Subcutaneous abdominal adipose tissue (tissue), 5 donors: Measurements from ENCODE around the gene BARX1.

Experiments used
- H3K27ac ChIP-seq: one replicate; pipeline ENCODE4 v1.7.0; 2013; ENCODE audit warnings: low read depth, mild to moderate bottlenecking, inconsistent platforms, low read length, moderate library complexity
- H3K27me3 ChIP-seq, 5 donors: one replicate each; pipeline ENCODE4 v1.7.0; 2013; ENCODE audit warnings: low read length in 5 of 5, inconsistent platforms in 1 of 5; ENCODE audit not compliant: control insufficient read depth in 5 of 5, insufficient read depth in 4 of 5
- H3K36me3 ChIP-seq, 5 donors: one replicate each; pipeline ENCODE4 v1.7.0; 2013; ENCODE audit warnings: low read length in 5 of 5; ENCODE audit not compliant: control insufficient read depth in 5 of 5, insufficient read depth in 5 of 5
- H3K4me1 ChIP-seq, 5 donors: one replicate each; pipeline ENCODE4 v1.7.0; 2013; ENCODE audit warnings: low read length in 5 of 5, mild to moderate bottlenecking in 3 of 5, moderate library complexity in 1 of 5; ENCODE audit not compliant: control insufficient read depth in 5 of 5, insufficient read depth in 5 of 5
- H3K4me3 ChIP-seq, 5 donors: one replicate each; pipeline ENCODE4 v1.7.0; 2013; ENCODE audit warnings: low read length in 5 of 5, low read depth in 1 of 5
- H3K9ac ChIP-seq, 5 donors: one replicate each; pipeline ENCODE4 v1.7.0; 2013; ENCODE audit warnings: low read length in 5 of 5, mild to moderate bottlenecking in 4 of 5, moderate library complexity in 3 of 5
- H3K9me3 ChIP-seq, 5 donors: one replicate each; pipeline ENCODE4 v1.7.0; 2013; ENCODE audit warnings: low read length in 5 of 5; ENCODE audit not compliant: control insufficient read depth in 5 of 5
- donor health status: healthy.
- donor health status: healthy.
- donor health status: healthy.
- donor health status: healthy.
- donor health status: healthy.

BARX1 gene

DNA sequence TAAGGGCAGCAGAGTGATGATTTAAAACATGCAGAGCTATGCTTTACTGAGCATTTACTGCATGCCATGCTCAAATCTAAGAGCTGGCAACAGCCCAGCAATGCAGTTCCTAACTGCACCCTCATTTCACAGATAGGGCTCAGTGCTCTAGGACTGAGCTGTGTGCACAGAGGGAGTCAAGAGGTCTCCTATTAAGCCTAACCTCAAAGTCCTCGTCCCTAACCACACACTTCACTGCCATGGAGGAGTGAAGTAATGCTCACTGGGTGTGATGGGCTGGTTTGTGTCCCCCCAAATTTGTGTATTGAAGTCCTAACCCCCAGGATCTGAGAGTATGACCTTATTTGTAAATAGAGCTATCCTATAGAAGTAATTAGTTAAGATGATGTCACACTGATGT, 25.9 kb downstream of the BARX1 start:
- peaks cover 15 to 34% (median 26%) of the 10 kb centered on the region in 5 donors for H3K27me3 ChIP-seq
- H3K36me3 ChIP-seq: no peaks in the 10 kb centered on the region
- peaks cover 0 to 9% (median 4%) of the 10 kb centered on the region in 5 donors for H3K9me3 ChIP-seq
- no peak overlapping the region for H3K27ac ChIP-seq
- no peak overlapping the region for H3K4me3 ChIP-seq
- H3K9ac ChIP-seq: no peak overlapping the region
- no peaks in the 10 kb centered on the region for H3K4me1 ChIP-seq

DNA sequence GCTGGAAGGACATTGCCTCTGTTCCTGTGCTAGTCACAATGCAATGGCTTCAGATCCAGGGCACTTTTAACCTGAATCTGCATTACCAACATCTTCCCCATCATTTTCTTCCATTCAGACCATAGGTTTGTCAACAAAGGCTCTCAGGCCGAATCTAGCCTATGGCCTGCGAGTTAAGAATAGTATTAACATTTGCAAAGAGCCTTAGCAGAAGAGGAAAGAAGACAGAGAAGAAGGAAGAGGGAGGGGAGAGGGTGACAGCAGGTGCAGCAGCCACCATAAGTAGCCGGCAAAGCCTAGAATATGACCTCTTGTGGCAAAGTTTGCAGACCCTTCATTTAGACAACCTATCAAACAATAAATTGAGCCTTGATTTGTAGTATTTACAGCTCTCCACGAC, 32.6 kb downstream of the BARX1 start:
- Histone ChIP-seq H3K4me1 (no peaks in the 10 kb centered on the region), H3K4me3 (no peak overlapping the region), H3K9ac (no peak overlapping the region), H3K27me3 (peaks cover 0 to 7% (median 3%) of the 10 kb centered on the region in 5 donors), H3K27ac (no peak overlapping the region), H3K36me3 (no peaks in the 10 kb centered on the region), H3K9me3 (no peaks in the 10 kb centered on the region)

DNA sequence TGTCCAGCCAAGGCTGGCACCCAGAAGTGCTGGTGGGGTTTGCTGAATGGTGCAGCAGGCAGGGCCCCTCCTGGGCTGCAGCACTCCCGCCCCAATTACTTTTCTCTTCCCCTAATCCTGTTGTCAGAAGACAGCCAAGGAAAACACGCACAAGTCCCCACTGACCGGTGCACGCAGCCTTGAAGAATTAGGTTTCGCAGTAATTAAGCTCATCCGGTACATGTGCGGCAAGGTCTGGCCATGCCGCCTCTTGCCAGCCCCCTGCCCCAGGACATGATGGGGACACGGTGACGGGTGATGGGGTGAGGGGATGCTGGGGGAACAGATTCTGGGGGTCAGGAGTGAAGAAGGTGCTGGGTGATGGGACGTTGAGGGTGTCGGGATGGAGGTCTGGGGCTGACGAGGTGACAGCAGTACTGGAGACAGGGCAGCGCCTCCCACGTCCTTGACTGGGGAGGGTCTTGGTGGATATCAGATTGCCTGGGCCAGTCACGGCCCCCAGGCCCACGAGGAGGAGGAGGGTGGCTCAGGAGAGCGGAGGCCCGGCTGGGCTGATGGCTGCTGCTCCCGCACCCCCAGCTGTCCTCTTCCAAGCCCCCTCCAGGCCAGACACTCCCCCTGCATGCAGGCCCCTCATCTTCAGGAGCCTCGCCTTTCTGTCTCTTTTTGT, 34.9 kb downstream of the BARX1 start:
- Histone ChIP-seq H3K9me3 (no peaks in the 10 kb centered on the region), H3K27me3 (peaks cover 0 to 13% (median 3%) of the 10 kb centered on the region in 5 donors), H3K4me3 (no peak overlapping the region), H3K9ac (no peak overlapping the region), H3K27ac (no peak overlapping the region), H3K36me3 (no peaks in the 10 kb centered on the region), H3K4me1 (no peaks in the 10 kb centered on the region)

DNA sequence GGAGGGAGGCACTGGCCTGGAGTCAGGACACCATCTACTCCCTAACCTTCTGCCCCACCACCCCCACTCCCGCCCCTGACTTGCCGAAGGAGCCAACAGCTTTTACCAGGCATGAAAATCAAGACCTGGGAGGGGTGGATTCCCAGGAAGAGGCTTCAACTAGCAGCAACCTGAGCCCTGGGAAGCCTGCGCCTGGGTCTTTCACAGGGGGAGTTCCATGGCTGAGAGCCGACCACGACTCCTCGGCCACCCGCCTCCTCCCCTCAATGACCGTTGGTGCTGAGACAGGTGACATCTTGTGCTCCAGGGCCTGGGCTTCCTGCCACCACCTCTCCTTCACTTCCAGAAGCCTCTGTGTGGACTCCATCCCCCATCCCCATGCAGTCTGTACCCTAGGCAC, 37.1 kb downstream of the BARX1 start:
- no peaks in the 10 kb centered on the region for H3K36me3 ChIP-seq
- H3K9ac ChIP-seq: no peak overlapping the region
- peaks cover 0 to 13% (median 8%) of the 10 kb centered on the region in 5 donors for H3K27me3 ChIP-seq
- no peak overlapping the region for H3K27ac ChIP-seq
- H3K4me3 ChIP-seq: no peak overlapping the region
- H3K4me1 ChIP-seq: no peaks in the 10 kb centered on the region
- H3K9me3 ChIP-seq: no peaks in the 10 kb centered on the region

DNA sequence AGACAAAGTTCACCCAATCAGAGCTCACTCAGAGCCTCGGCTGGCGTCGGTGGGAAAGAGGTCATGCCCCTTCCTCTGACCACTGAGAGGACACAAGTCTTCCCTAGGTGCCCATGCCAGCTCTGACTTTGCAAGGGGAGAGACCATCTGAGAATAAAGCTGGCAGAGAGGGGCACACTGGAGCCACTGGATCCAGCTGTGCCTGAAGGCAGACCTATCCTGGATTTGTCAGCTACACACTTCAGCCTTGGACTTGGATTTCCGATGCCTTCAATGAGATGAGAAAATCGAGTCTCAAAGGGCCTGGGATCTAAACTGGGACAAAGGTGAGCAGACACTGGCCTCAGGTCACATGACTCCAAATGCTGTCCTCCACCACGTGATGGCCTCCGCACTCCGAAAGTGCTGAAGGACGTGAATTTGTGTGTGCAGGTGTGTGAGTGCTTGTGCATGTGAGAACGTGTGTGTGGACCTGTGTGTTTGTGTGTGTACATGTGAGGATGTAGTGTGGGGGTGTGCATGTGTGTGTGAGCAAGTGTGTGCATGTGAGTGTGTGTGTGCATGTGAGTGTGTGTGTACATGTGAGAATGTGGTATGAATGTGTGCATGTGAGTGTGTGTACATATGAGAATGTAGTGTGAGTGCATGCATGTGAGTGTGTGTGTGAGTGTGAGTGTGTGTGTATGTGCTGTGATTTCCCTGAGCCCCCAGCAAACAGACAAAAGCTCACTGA, 37.9 kb downstream of the BARX1 start:
- H3K4me3 ChIP-seq: no peak overlapping the region
- H3K36me3 ChIP-seq: no peaks in the 10 kb centered on the region
- H3K27ac ChIP-seq: no peak overlapping the region
- H3K27me3 ChIP-seq: peaks cover 0 to 15% (median 8%) of the 10 kb centered on the region in 5 donors
- H3K9me3 ChIP-seq: no peaks in the 10 kb centered on the region
- H3K9ac ChIP-seq: no peak overlapping the region
- no peaks in the 10 kb centered on the region for H3K4me1 ChIP-seq

DNA sequence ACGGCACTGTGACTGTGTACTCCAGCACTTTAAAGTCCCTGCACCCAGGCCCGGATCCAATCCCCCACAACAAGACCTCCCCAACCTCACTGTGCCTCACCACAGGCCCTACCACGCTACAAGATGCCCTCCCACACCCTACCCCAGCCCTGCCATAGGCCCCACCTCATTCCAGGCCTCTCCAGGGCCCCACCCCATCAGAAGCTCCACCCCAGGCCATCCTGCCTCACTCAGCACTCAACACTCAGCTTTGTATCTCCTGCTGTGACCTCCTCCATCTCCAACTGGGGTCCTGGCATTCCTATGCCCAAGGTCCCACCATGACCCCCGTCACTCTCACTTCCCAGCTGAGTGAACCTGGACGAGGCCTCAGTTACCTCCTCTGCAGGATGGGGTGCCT, 38.8 kb downstream of the BARX1 start:
- Histone ChIP-seq H3K4me3 (no peak overlapping the region), H3K9ac (no peak overlapping the region), H3K27ac (no peak overlapping the region), H3K27me3 (peaks cover 2 to 21% (median 8%) of the 10 kb centered on the region in 5 donors), H3K36me3 (no peaks in the 10 kb centered on the region), H3K9me3 (no peaks in the 10 kb centered on the region), H3K4me1 (no peaks in the 10 kb centered on the region)

DNA sequence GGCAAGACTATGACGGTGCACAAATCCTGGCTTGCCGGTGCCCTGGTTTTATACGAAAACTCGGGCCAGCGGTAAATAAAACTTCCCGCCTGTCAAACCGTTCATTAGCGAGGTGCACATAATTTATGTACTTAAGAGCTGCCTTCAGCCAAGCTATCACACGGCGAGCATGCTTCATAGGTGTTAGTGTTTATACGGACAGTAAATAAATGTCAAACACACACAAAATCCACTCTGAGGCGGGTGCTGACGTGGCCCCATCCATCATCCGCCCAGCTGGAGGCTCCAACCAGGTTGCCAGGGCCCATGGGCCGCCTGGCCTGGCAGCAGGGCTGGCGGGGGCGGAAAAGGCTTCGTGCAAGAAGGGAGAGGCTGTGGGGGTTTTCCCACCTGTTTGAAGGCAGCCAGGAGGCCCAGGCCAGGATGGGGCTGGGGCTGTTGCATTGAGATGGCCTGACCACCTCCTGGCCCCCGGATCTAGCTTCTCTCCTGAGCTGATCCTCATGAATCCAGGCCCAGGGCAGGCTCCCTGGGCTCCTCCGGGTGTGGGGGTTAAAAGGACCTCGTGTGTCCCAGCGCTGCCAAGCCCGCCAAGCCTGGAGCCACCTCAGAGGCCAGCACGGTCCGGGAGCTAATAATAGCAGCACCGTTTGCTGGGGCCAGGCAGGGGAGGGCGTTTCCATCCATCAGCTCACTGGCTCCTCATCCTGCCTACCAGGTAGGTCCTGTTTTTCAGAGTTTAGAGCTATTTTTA, 43.2 kb downstream of the BARX1 start:
- no peak overlapping the region for H3K27ac ChIP-seq
- no peaks in the 10 kb centered on the region for H3K4me1 ChIP-seq
- no peaks in the 10 kb centered on the region for H3K36me3 ChIP-seq
- no peak overlapping the region for H3K9ac ChIP-seq
- peaks cover 0 to 4% (median 0%) of the 10 kb centered on the region in 5 donors for H3K9me3 ChIP-seq
- peaks cover 25 to 40% (median 32%) of the 10 kb centered on the region in 5 donors for H3K27me3 ChIP-seq
- H3K4me3 ChIP-seq: no peak overlapping the region

DNA sequence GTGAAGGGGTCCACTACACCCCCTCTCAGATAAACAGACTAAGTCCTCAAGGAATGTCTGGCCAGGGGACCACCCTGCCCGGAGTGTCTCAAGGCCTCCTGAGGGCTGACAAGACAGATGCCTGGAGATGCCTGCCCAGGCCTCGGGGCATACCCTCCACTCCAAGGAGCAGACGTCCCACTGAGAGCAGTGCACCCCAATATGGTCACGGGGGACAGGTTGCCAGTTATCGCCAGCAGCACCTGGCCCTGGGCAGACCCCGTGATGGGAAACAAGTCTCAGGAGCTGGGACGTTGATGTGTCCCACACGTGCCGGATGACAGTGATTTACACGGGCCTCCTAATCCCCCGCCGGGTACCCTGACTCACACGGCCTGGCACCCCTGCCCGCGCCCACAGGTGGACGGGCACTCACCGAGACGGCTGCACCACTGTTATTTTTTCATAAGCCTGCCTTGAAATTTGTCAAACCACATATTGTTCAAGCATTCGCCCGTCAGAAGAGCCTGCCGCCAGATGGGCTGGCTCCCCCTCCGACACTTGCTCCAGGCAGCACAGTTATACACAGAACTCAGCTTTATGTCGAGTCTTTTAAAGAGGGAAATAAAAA, 43.9 kb downstream of the BARX1 start:
- Histone ChIP-seq H3K9ac (no peak overlapping the region), H3K4me3 (no peak overlapping the region), H3K9me3 (peaks cover 0 to 7% (median 0%) of the 10 kb centered on the region in 5 donors), H3K27ac (no peak overlapping the region), H3K4me1 (no peaks in the 10 kb centered on the region), H3K36me3 (no peaks in the 10 kb centered on the region), H3K27me3 (peaks cover 23 to 40% (median 32%) of the 10 kb centered on the region in 5 donors)

DNA sequence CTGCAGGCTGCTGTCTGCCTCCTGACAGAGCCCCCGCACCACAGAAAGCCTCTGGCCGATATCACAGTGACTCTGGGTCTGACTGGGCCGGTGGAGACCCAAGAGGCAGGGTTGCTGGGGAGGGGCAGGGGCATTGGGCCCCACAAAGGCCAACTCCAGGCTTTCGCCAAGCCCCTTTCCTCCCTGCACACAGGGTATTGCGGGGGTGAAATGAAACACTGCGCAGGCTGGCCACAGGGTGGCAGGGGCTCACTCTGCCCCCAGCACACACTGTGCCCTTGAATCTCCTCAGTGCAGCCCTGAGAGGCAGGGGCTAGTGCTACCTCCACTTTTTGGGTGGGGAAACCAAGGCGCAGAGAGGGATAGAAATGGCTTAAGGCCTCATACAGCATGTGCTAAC, 44.6 kb downstream of the BARX1 start:
- Histone ChIP-seq H3K9ac (no peak overlapping the region), H3K27ac (no peak overlapping the region), H3K27me3 (peaks cover 23 to 40% (median 32%) of the 10 kb centered on the region in 5 donors), H3K36me3 (no peaks in the 10 kb centered on the region), H3K9me3 (peaks cover 0 to 7% (median 0%) of the 10 kb centered on the region in 5 donors), H3K4me1 (no peaks in the 10 kb centered on the region), H3K4me3 (no peak overlapping the region)
